Measurements from ENCODE around the gene RBM10. TPM values are rescaled to one million over a fixed set of nuclear protein-coding genes. Genes with fewer than 3 reads are reported as not detected.

The RBM10 gene
- total and polyA plus RNA-seq, 9 of the 15 experiments (the other 6 are each of a cell fraction or from before 2014, with no cell fraction given): 1.1 to 61.7 (median 31.5) TPM

DNA sequence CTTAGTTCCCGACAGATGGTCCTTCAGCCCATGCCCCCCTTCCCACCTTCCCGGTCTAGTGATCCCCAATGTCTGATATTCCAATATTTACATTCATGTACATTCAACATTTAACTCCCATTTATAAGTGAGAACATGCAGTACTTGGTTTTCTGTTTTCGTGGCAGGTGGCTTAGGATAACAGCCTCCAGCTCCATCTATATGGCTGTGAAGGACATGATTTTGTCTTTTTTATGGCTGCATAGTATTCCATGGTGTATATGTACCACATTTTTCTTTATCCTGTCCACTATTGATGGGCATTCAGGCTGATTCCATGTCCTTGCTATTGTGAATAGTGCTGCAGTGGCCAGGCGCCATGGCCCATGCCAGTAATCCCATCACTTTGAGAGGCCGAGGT is 13.8 kb downstream of the RBM10 start:
- CTCF ChIA-PET (ENCODE audit: low intra/inter-chr PET ratio): no interaction called here
- ATAC-seq: no peak

GRCh38 chrX:47160781-47161180 is 15.8 kb downstream of the RBM10 start:
- H3K27ac ChIP-seq (ENCODE audit: extremely low read depth, low read depth, low read length): no peak overlapping the region
- H3K9ac ChIP-seq (ENCODE audit: insufficient read depth in 1 of 2, low read depth in 2 of 2, low read length in 2 of 2): no peak overlapping the region
- TF ChIP-seq NR0B1 (IDR thresholded peaks at IDR 0.05; ENCODE audit: partially characterized antibody) (no peak), ZNF586 (CRISPR knock-in tag; conservative IDR thresholded peaks at IDR 0.05) (no peak), RAD21 (CRISPR knock-in tag; conservative IDR thresholded peaks at IDR 0.05 in 1 of 2, IDR thresholded peaks at IDR 0.05 in 1 of 2) (no peak), CTCF (IDR thresholded peaks at IDR 0.05 in 2 of 3, conservative IDR thresholded peaks at IDR 0.05 in 1 of 3; ENCODE audit: insufficient read depth in 2 of 3, low read depth in 1 of 3, low read length in 3 of 3) (no peak), ZNF785 (CRISPR knock-in tag; IDR thresholded peaks at IDR 0.05) (no peak), BRF1 (IDR thresholded peaks at IDR 0.05; ENCODE audit: borderline replicate concordance, extremely low read depth, insufficient read length) (no peak), CHCHD3 (CRISPR knock-in tag; IDR thresholded peaks at IDR 0.05) (no peak), ATF1 (CRISPR knock-in tag; IDR thresholded peaks at IDR 0.05) (no peak), ATF1 (tag; IDR thresholded peaks at IDR 0.05) (no peak), NONO (IDR thresholded peaks at IDR 0.05; ENCODE audit: low read depth in 2 of 2, low read length in 1 of 2) (no peak), IRF9 (tag; IDR thresholded peaks at IDR 0.05) (no peak)

More for the DNA sequence above, 13.8 kb downstream of the RBM10 start:
- Histone ChIP-seq H3K27ac (ENCODE audit: extremely low read depth, low read depth, low read length) (no peak overlapping the region), H3K36me3 (ENCODE audit: control insufficient read depth, insufficient read depth, low read length) (peaks cover 43% of the 10 kb centered on the region), H3K79me2 (ENCODE audit: control insufficient read depth, insufficient read depth, low read length) (peaks cover 61% of the 10 kb centered on the region), H3K4me3 (no peak overlapping the region), H3K27me3 (ENCODE audit: control insufficient read depth in 2 of 2, insufficient read depth in 2 of 2, low read length in 2 of 2) (no peaks in the 10 kb centered on the region), H3K9me3 (replicated peaks; ENCODE audit: control insufficient read depth, insufficient read depth, low read depth, low read length) (no peaks in the 10 kb centered on the region), H3K4me1 (replicated peaks in 1 of 2; ENCODE audit: control insufficient read depth in 2 of 2, insufficient read depth in 2 of 2, low read length in 2 of 2) (peaks cover 0 to 5% of the 10 kb centered on the region in 2 experiments; a peak in 2 of 5 replicates), H4K20me1 (replicated peaks; ENCODE audit: control insufficient read depth, insufficient read depth, low read length) (no peaks in the 10 kb centered on the region), H3K9me1 (ENCODE audit: control insufficient read depth, insufficient read depth, low read length) (no peaks in the 10 kb centered on the region), H3K4me2 (ENCODE audit: insufficient read depth, low read length) (no peak overlapping the region), H2AFZ (ENCODE audit: low read depth, low read length) (no peak overlapping the region), H3K9ac (ENCODE audit: insufficient read depth in 1 of 2, low read depth in 2 of 2, low read length in 2 of 2) (no peak overlapping the region)
- POLR2A ChIA-PET: interaction anchor here (3.4 kb wide), 1 partner anchor 14 kb away, joined by 13 read pairs; the partner anchor contains the start of genes NDUFB11 and RBM10
- in situ Hi-C loops (cut with MboI) (no loop called here), intact Hi-C loops (cut with micrococcal nuclease) (no loop called here)
- DNase-seq (ENCODE audit: extremely low read depth in 1 of 4, low spot score in 3 of 4) (no peak), FAIRE-seq (no peak)
- TF ChIP-seq ZNF146 (CRISPR knock-in tag; IDR thresholded peaks at IDR 0.05; ENCODE audit: unreplicated experiment) (peak; percentile 71), RBM25 (IDR thresholded peaks at IDR 0.05; ENCODE audit: low read depth, low read length, severe bottlenecking) (peak; percentile 60), TARDBP (IDR thresholded peaks at IDR 0.05) (no peak)
- BruUV-seq (replicated peaks): no TSS peak
- WGBS (ENCODE audit: insufficient coverage, low coverage, missing lambda C conversion rate): 100% methylated on average over 5 of the region's 5 CpGs

More at GRCh38 chrX:47160781-47161180, 15.8 kb downstream of the RBM10 start:
- CTCF ChIA-PET (ENCODE audit: low intra/inter-chr PET ratio): no interaction called here
- in situ Hi-C loops (cut with MboI): no loop called here
- 86% methylated on average over 3 of the region's 4 CpGs for WGBS (ENCODE audit: insufficient coverage, low coverage, missing lambda C conversion rate)
- Histone ChIP-seq H3K9me3 (replicated peaks; ENCODE audit: control insufficient read depth, insufficient read depth, low read depth, low read length) (no peaks in the 10 kb centered on the region), H3K4me2 (ENCODE audit: insufficient read depth, low read length) (no peak overlapping the region), H3K4me3 (no peak overlapping the region), H3K4me1 (replicated peaks in 1 of 2; ENCODE audit: control insufficient read depth in 2 of 2, insufficient read depth in 2 of 2, low read length in 2 of 2) (peaks cover 0 to 5% of the 10 kb centered on the region in 2 experiments; a peak in 2 of 5 replicates), H3K79me2 (ENCODE audit: control insufficient read depth, insufficient read depth, low read length) (peaks cover 55% of the 10 kb centered on the region), H3K27me3 (ENCODE audit: control insufficient read depth in 2 of 2, insufficient read depth in 2 of 2, low read length in 2 of 2) (no peaks in the 10 kb centered on the region), H3K36me3 (ENCODE audit: control insufficient read depth, insufficient read depth, low read length) (peaks cover 35% of the 10 kb centered on the region), H3K9me1 (ENCODE audit: control insufficient read depth, insufficient read depth, low read length) (no peaks in the 10 kb centered on the region), H2AFZ (ENCODE audit: low read depth, low read length) (no peak overlapping the region), H4K20me1 (replicated peaks; ENCODE audit: control insufficient read depth, insufficient read depth, low read length) (no peaks in the 10 kb centered on the region)
- no TSS peak for BruUV-seq (replicated peaks)
- no peak for FAIRE-seq
- no peak for ATAC-seq
- no peak for DNase-seq (ENCODE audit: extremely low read depth in 1 of 4, low spot score in 3 of 4)
- POLR2A ChIA-PET: interaction anchor here (0.7 kb wide), 1 partner anchor 16 kb away, joined by 4 read pairs; the partner anchor contains the start of gene RBM10
- intact Hi-C loops (cut with micrococcal nuclease): no loop called here
